ENCODE results near the gene PGBD2. TPM values are rescaled to one million over a fixed set of nuclear protein-coding genes. Genes with fewer than 3 reads are reported as not detected.

The PGBD2 gene
- total and polyA plus RNA-seq, 2 of the 13 experiments (the other 11 are each of a cell fraction or from before 2014, with no cell fraction given) = 6.0 to 7.4 TPM

- TF ChIP-seq USF2 (IDR thresholded peaks at IDR 0.05; ENCODE audit: low read depth, low read length) = no peak
- TF ChIP-seq USF2 (CRISPR knock-in tag; IDR thresholded peaks at IDR 0.05; ENCODE audit: borderline replicate concordance) = no peak
- TF ChIP-seq PHB2 (IDR thresholded peaks at IDR 0.05; ENCODE audit: partially characterized antibody) = no peak
- TF ChIP-seq FOSL1 (CRISPR knock-in tag; IDR thresholded peaks at IDR 0.05; ENCODE audit: borderline replicate concordance) = no peak
- TF ChIP-seq ZFP62 (CRISPR knock-in tag; IDR thresholded peaks at IDR 0.05) = no peak
- peak; percentile 85 for TF ChIP-seq ZNF574 (CRISPR knock-in tag; IDR thresholded peaks at IDR 0.05)
- no peak for TF ChIP-seq TCF7 (IDR thresholded peaks at IDR 0.05; ENCODE audit: low read depth)
- no peak for TF ChIP-seq SKIL (CRISPR knock-in tag; IDR thresholded peaks at IDR 0.05; ENCODE audit: borderline replicate concordance)
- TF ChIP-seq ZNF510 (CRISPR knock-in tag; IDR thresholded peaks at IDR 0.05; ENCODE audit: low read depth) = no peak
- TF ChIP-seq, protein P1, sequence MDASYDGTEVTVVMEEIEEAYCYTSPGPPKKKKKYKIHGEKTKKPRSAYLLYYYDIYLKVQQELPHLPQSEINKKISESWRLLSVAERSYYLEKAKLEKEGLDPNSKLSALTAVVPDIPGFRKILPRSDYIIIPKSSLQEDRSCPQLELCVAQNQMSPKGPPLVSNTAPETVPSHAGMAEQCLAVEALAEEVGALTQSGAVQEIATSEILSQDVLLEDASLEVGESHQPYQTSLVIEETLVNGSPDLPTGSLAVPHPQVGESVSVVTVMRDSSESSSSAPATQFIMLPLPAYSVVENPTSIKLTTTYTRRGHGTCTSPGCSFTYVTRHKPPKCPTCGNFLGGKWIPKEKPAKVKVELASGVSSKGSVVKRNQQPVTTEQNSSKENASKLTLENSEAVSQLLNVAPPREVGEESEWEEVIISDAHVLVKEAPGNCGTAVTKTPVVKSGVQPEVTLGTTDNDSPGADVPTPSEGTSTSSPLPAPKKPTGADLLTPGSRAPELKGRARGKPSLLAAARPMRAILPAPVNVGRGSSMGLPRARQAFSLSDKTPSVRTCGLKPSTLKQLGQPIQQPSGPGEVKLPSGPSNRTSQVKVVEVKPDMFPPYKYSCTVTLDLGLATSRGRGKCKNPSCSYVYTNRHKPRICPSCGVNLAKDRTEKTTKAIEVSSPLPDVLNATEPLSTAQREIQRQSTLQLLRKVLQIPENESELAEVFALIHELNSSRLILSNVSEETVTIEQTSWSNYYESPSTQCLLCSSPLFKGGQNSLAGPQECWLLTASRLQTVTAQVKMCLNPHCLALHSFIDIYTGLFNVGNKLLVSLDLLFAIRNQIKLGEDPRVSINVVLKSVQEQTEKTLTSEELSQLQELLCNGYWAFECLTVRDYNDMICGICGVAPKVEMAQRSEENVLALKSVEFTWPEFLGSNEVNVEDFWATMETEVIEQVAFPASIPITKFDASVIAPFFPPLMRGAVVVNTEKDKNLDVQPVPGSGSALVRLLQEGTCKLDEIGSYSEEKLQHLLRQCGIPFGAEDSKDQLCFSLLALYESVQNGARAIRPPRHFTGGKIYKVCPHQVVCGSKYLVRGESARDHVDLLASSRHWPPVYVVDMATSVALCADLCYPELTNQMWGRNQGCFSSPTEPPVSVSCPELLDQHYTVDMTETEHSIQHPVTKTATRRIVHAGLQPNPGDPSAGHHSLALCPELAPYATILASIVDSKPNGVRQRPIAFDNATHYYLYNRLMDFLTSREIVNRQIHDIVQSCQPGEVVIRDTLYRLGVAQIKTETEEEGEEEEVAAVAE (CRISPR knock-in tag; IDR thresholded peaks at IDR 0.05; ENCODE audit: borderline replicate concordance) = no peak
- no peak; the same call in 1 of the 2 replicates for TF ChIP-seq KLF6 (CRISPR knock-in tag; IDR thresholded peaks at IDR 0.05)
These were observed 46.8 kb upstream of the PGBD2 start, which contains the start of gene ZNF692 (continued) for GRCh38 chr1:248858891-248859889.

Data from HepG2 (cell line).